Kidney epithelial cell (primary cell): ENCODE results near the gene RBBP5. TPM values are rescaled to one million over a fixed set of nuclear protein-coding genes. Genes with fewer than 3 reads are reported as not detected.

Experiments used
- DNase-seq: peaks from one replicate; pipeline ENCODE4 v3.0.0-alpha.2; 2010; ENCODE audit warnings: low read depth
- H3K27me3 ChIP-seq: 2 replicates; pipeline ENCODE4 v1.6.0; 2011; ENCODE audit warnings: low read length; ENCODE audit not compliant: control insufficient read depth, insufficient read depth
- H3K36me3 ChIP-seq: 2 replicates; pipeline ENCODE4 v1.5.1; 2011; ENCODE audit warnings: low read length; ENCODE audit not compliant: control insufficient read depth, insufficient read depth
- H3K4me3 ChIP-seq: 2 replicates; pipeline ENCODE4 v1.5.1; 2011; ENCODE audit warnings: low read depth, mild to moderate bottlenecking, control low read depth, low read length
- CTCF ChIP-seq: IDR thresholded peaks from 2 replicates; pipeline ENCODE4 v1.5.1; 2011; ENCODE audit warnings: mild to moderate bottlenecking, moderate library complexity, low read length, control low read depth, inconsistent platforms; ENCODE audit not compliant: insufficient read depth, poor library complexity, severe bottlenecking
- total RNA-seq: library from RNA; depleted of rRNA; stranded (reverse); fragments of >200 nt; gene quantifications from 2 replicates; pipeline ENCODE4 v1.2.3, GENCODE V29; 2015

Gene RBBP5
- total RNA-seq, 1 donor from 2014 or later = 15.4 TPM

GRCh38 chr1:205045146-205045545, 76.6 kb downstream of the RBBP5 start:
- H3K27me3 ChIP-seq = peaks cover 74% of the 10 kb centered on the region
- DNase-seq = no peak
- no peak overlapping the region for H3K4me3 ChIP-seq
- TF ChIP-seq CTCF = no peak
- no peaks in the 10 kb centered on the region for H3K36me3 ChIP-seq

DNA sequence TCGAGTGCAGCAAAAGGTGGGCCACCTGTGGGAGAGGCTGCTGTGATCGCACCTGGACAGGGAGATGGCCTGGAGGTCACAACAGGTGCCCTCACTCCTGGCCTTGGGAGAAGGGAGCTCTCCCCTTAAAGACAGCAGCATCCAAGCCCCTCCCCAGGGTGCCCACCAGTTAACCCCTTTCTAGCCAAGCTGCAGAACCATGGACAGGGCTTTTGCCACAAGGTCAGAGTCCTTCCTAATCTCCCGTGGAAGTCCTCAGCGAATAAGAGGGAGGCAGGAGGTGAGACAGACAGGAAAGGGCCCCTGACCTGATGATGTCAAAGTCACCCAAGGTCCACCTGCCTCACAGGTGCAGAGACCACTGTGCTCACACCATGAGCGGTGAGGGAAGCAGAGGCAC, 77.0 kb downstream of the RBBP5 start:
- no peak for DNase-seq
- H3K36me3 ChIP-seq = no peaks in the 10 kb centered on the region
- H3K4me3 ChIP-seq = no peak overlapping the region
- peaks cover 74% of the 10 kb centered on the region for H3K27me3 ChIP-seq
- TF ChIP-seq CTCF = no peak

DNA sequence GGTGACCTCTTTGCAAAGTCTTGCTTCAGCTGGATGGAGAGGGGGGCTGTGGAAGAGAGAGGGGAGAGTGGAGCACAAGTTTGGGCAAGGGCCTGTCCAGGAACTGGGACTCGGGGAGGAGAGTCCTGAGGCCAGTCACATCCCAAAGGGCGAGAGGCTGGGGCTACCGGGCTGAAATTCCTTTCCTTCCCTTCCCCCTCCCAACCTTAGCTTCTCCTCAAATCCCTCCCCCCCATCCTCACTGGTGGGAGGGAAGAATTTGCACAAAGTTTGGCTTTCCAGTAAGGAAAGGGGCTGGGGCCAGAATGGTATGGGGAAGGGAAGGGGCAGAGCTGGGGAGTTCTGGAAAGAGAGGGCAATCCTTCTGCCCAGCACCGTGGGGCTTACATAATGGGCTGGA, 77.9 kb downstream of the RBBP5 start:
- no peak overlapping the region for H3K4me3 ChIP-seq
- TF ChIP-seq CTCF = no peak
- DNase-seq = no peak
- H3K36me3 ChIP-seq = no peaks in the 10 kb centered on the region
- peaks cover 72% of the 10 kb centered on the region for H3K27me3 ChIP-seq

- Histone ChIP-seq H3K27me3 (peaks cover 72% of the 10 kb centered on the region), H3K4me3 (no peak within 1 kb of the TSS), H3K36me3 (no peaks in the 10 kb centered on the region)
- TF ChIP-seq CTCF = no peak
- no peak for DNase-seq
Measured at GRCh38 chr1:205042911-205043806, 78.6 kb downstream of the RBBP5 start, which contains the start of gene CNTN2. Gene CNTN2, plus strand, starts transcription at chr1:205043212. Its CDS starts 9,974 bp downstream, at chr1:205053186.

DNA sequence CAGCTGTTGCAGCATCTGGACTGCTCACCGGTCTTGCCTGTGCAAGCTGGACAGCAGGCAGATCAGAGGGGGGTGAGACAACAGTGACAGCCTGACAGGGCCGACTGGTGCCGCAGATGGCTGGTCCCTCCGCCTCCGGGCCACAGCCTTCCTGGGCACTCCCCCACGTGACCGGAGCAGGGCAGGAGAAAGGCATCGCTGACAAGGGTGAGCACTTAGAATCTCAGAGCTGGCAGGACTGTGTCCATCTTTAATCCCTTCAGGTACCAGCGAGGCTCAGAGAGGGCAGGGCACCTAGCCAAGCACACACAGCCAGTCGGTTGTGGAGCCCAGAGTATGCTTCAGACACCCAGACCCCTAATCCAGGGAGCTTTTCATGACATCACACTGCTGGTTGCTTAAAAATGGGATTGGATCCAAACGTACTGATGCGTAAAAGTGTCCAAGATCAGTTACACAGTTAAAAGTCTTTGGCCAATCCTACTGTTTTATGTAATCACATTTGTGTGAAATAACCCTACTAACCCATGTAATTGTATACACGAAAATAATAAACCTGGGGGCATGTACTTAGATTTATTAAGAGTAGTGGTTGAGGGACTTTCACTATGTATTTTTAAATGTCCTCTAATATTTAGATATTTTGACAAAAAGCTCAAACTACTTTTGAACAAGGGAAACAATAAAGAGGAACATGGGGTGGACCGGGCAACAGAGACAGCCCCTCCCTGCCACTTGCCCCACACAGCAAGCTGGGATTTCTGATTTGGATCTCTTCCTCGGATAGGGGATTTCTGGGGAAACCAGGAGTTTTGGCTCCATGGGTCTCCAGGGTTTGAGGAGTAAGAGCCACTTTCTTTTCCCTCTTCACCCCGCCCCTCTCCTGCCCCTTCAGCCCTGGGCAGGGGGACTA, 79.5 kb downstream of the RBBP5 start:
- Histone ChIP-seq H3K27me3 (peaks cover 66% of the 10 kb centered on the region), H3K36me3 (no peaks in the 10 kb centered on the region)
- TF ChIP-seq CTCF = no peak

More for the DNA sequence above, 79.5 kb downstream of the RBBP5 start:
- DNase-seq = no peak
- H3K4me3 ChIP-seq = no peak overlapping the region
